PFSK-1 (cell line): ENCODE results near the gene MYRFL.

Experiments used
- FOXP2 ChIP-seq: optimal IDR thresholded peaks from 2 replicates; pipeline ENCODE3; 2011; ENCODE audit warnings: borderline replicate concordance, control low read depth, inconsistent platforms; ENCODE audit not compliant: insufficient read depth; ENCODE audit errors: extremely low read length, extremely low read depth
- POLR2AphosphoS5 ChIP-seq: IDR thresholded peaks from 2 replicates; pipeline ENCODE4 v1.6.1; 2012; ENCODE audit warnings: low read depth, mild to moderate bottlenecking, control low read depth, low read length, moderate library complexity
- SIN3A ChIP-seq: IDR thresholded peaks from 2 replicates; pipeline ENCODE4 v1.6.1; 2012; ENCODE audit warnings: mild to moderate bottlenecking, low read length, moderate library complexity, borderline replicate concordance; ENCODE audit not compliant: insufficient read depth
- TAF1 ChIP-seq: IDR thresholded peaks from 2 replicates; pipeline ENCODE4 v1.6.1; 2012; ENCODE audit warnings: low read length, control low read depth, borderline replicate concordance; ENCODE audit not compliant: insufficient read depth
- TF ChIP-seq, protein P1 (sequence below), 2 experiments: IDR thresholded peaks; 2 replicates each; pipeline versions ENCODE4 v1.6.1 to v1.8.0; 2011 to 2012; ENCODE audit warnings: low read depth in 2 of 2, low read length in 2 of 2, control low read depth in 1 of 2, inconsistent platforms in 1 of 2, mild to moderate bottlenecking in 1 of 2, moderate library complexity in 1 of 2; ENCODE audit not compliant: insufficient read depth in 1 of 2

MYRFL gene

DNA sequence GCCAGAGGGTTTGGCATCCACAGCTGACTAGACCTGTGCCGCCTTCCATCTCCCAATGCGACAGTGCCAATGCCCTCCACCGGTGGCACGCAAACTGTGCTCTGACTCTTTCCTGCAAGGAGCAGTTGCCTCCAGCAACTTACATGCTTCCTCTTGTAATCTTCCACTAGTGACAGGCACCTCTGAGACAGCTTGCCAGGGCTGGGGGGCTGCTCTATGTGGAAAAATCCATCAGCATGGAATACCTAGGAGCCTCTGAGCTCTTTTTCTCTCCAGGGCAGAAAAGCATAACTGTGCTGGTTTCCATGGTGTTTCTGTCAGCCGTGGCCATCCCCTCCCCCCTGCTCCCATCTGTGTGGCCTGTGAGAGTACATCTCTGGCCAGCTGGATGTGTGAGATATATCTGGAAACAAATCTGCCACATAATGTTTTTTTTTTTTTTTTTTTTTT lies 110.6 kb downstream of the MYRFL start:
- TF ChIP-seq TAF1, result no peak

DNA sequence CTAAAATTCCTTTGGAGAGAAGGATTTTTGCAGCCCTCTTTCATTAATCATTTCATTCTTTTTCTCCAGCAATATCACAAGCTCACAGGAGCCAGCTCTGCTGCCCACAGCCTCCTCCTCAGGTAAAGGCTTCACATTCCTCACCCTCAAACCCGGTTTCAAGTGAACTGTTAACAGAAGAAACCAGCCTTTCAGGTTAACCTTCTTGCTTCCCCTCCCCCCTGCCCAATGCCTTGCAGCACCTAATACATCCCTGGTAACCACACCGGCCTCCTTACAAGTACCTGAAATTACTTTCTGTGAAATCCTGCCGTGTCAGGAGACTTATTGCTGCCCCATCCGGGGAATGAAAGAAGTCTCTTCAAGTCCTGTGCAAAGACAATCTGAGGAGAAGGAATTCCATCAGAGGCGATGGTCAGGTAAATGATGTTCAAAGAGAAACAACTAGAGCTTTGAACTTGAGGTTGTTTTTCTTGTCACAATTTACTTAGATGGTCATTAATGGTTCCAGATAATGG lies 111.2 kb downstream of the MYRFL start:
- no peak for TF ChIP-seq SIN3A
- TF ChIP-seq, protein P1, sequence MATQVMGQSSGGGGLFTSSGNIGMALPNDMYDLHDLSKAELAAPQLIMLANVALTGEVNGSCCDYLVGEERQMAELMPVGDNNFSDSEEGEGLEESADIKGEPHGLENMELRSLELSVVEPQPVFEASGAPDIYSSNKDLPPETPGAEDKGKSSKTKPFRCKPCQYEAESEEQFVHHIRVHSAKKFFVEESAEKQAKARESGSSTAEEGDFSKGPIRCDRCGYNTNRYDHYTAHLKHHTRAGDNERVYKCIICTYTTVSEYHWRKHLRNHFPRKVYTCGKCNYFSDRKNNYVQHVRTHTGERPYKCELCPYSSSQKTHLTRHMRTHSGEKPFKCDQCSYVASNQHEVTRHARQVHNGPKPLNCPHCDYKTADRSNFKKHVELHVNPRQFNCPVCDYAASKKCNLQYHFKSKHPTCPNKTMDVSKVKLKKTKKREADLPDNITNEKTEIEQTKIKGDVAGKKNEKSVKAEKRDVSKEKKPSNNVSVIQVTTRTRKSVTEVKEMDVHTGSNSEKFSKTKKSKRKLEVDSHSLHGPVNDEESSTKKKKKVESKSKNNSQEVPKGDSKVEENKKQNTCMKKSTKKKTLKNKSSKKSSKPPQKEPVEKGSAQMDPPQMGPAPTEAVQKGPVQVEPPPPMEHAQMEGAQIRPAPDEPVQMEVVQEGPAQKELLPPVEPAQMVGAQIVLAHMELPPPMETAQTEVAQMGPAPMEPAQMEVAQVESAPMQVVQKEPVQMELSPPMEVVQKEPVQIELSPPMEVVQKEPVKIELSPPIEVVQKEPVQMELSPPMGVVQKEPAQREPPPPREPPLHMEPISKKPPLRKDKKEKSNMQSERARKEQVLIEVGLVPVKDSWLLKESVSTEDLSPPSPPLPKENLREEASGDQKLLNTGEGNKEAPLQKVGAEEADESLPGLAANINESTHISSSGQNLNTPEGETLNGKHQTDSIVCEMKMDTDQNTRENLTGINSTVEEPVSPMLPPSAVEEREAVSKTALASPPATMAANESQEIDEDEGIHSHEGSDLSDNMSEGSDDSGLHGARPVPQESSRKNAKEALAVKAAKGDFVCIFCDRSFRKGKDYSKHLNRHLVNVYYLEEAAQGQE (IDR thresholded peaks at IDR 0.05; ENCODE audit: insufficient read depth in 1 of 2, low read depth in 2 of 2, low read length in 2 of 2), result no peak
- no peak for TF ChIP-seq POLR2AphosphoS5
- TF ChIP-seq TAF1, result no peak
- no peak for TF ChIP-seq FOXP2

DNA sequence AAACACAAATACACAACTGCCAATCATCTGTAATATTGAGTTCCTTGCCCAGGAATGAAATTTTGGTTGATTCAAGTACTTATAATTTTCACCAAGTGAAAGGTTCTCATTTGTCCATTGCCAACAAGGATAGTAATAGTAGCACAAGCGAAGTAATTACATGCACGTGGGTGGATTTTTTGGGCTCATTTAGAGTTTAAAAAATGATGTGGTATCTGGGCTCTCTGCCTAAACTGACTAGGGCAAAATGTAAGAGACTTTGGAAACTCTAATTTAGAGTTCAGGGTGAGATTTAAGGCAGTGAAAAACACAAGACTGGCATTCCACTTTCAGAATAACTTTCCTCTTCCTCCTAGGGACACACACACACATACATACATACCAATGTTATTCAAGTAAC lies 111.7 kb downstream of the MYRFL start:
- no peak for TF ChIP-seq TAF1
- no peak for TF ChIP-seq FOXP2
- TF ChIP-seq POLR2AphosphoS5, result no peak
- no peak for TF ChIP-seq SIN3A
- TF ChIP-seq, protein P1 (IDR thresholded peaks at IDR 0.05; ENCODE audit: insufficient read depth in 1 of 2, low read depth in 2 of 2, low read length in 2 of 2), result no peak

DNA sequence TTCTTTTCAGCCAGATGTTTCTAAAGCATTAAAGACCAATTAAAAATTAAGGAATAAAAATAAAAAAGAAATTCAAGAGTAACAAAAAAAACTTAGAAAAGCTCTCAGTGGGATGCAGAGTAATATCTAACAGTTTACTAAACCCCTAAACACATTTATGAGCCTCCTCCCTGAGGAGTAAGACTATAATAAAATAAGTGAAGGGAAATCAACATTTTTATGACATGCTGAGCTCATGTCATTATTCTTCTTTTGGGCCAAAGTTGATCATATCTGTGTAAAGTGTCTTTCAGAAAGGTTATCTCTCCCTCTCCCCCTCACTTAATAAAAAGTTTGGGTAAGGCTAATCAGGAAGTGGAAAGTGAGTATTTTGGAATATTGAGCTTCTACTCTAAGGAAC lies 122.1 kb downstream of the MYRFL start:
- TF ChIP-seq TAF1, result no peak
- no peak for TF ChIP-seq FOXP2
- no peak for TF ChIP-seq POLR2AphosphoS5
- TF ChIP-seq, protein P1 (IDR thresholded peaks at IDR 0.05; ENCODE audit: insufficient read depth in 1 of 2, low read depth in 2 of 2, low read length in 2 of 2), result no peak
- TF ChIP-seq SIN3A, result no peak

DNA sequence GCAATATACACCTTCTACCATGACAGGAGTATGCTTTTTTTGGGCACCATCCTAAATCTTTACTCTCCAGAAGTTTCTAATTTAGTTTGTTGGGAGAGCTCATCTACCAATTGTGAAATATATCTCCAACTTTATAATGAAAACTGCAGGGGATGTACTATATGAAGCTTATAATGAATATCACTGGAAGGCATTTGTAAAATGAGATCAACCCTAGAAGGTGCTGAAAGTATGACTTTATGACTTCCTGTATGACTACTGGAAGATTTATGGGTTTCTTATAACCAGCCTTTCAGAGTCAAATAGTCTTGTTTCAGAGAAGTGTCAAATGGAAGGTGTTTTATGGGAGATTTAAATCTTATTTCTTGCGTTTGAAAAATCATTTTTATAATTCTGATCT lies 122.9 kb downstream of the MYRFL start:
- no peak for TF ChIP-seq FOXP2
- no peak for TF ChIP-seq POLR2AphosphoS5
- TF ChIP-seq, protein P1 (IDR thresholded peaks at IDR 0.05; ENCODE audit: insufficient read depth in 1 of 2, low read depth in 2 of 2, low read length in 2 of 2), result no peak
- TF ChIP-seq SIN3A, result no peak
- no peak for TF ChIP-seq TAF1
